HFF-Myc (cell line): Measurements from ENCODE around the gene OCIAD1.

Experiments used
- DNase-seq: peaks from one replicate; pipeline ENCODE4 v3.0.0-alpha.2; 2011; ENCODE audit warnings: low read depth; ENCODE audit errors: extremely low read depth
- H3K4me3 ChIP-seq: replicated peaks from 2 replicates; pipeline ENCODE4 v1.5.1; 2011; ENCODE audit warnings: low read depth, mild to moderate bottlenecking, control low read depth, low read length
- CTCF ChIP-seq: IDR thresholded peaks from 2 replicates; pipeline ENCODE4 v1.5.1; 2012; ENCODE audit warnings: mild to moderate bottlenecking, low read depth, low read length, control low read depth; ENCODE audit errors: missing control alignments

Gene OCIAD1

GRCh38 chr4:48830706-48831531 is at the start of gene OCIAD1:
TSS of gene OCIAD1 (plus strand) at chr4:48831088. CDS start at chr4:48832625, 1,537 bp downstream.
- H3K4me3 ChIP-seq: peak within 1 kb of the TSS; percentile 99
- DNase-seq: peak; percentile 99
- no peak for TF ChIP-seq CTCF

- TF ChIP-seq CTCF: no peak
- no peak for DNase-seq
- H3K4me3 ChIP-seq: no peak overlapping the region
These were observed 48.9 kb upstream of the OCIAD1 start for GRCh38 chr4:48781968-48782367.

GRCh38 chr4:48785302-48785701 is 45.6 kb upstream of the OCIAD1 start:
- H3K4me3 ChIP-seq: no peak overlapping the region
- no peak for TF ChIP-seq CTCF
- no peak for DNase-seq

- no peak for TF ChIP-seq CTCF
- no peak overlapping the region for H3K4me3 ChIP-seq
- no peak for DNase-seq
These were observed 44.3 kb upstream of the OCIAD1 start for GRCh38 chr4:48786549-48786948.

GRCh38 chr4:48787056-48787455 is 43.8 kb upstream of the OCIAD1 start:
- no peak for TF ChIP-seq CTCF
- DNase-seq: no peak
- H3K4me3 ChIP-seq: no peak overlapping the region

- TF ChIP-seq CTCF: no peak
- DNase-seq: no peak
- no peak overlapping the region for H3K4me3 ChIP-seq
These were observed 40.3 kb upstream of the OCIAD1 start for GRCh38 chr4:48790561-48790960.
